PC-3 (cell line): ENCODE data around the gene CARD11.

Experiments
- CTCF ChIP-seq: fragments of 300-600 bp; sonication (generic); conservative IDR thresholded peaks from 2 replicates; pipeline ENCODE4 v1.5.1; 2017; ENCODE audit warnings: antibody characterized with exemption, low read depth, mild to moderate bottlenecking, low read length
- EZH2phosphoT487 ChIP-seq: fragments of 300-600 bp; sonication (generic); IDR thresholded peaks from 2 replicates; pipeline ENCODE4 v1.6.1; 2018; ENCODE audit warnings: mild to moderate bottlenecking, antibody characterized with exemption, low read length, borderline replicate concordance

DNA sequence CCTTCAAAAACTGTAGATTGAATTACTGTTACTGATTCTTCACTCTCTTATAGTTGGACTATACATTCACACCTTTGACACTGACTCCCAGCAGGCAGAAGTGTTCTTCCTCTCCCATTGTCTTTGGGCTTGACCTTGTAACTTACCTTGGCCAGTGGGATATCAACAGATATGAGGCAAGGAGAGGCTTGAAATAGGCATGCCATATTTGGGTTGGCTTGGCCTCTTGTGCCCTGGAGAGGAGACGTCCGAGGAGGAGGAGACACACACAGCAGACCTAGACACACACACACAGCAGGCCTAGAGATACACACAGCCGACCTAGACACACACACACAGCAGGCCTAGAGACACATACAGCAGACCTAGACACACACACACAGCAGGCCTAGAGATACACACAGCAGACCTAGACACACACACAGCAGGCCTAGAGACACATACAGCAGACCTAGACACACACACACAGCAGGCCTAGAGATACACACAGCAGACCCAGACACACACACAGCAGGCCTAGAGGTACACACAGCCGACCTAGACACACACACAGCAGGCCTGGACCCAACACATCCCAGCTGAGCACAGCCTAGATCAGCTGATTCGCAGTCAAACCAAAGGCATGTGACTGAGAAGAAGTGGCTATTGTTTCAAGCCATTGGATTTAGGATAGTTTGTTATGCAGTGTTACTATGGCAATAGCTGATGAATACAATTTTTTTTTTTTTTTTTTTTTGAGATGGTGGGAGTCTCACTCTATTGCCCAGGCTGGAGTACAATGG, 187.1 kb downstream of the CARD11 start:
- TF ChIP-seq EZH2phosphoT487 (no peak), CTCF (no peak)
